Stimulated activated CD8-positive, alpha-beta memory T cell treated with anti-CD3 and anti-CD28 coated beads, Interleukin-2, amount 100 ng/mL, for 48 hours (primary cell): ENCODE measurements around the gene AGR3.

Experiments
- DNase-seq, 2 donors: peaks; one replicate each; pipeline ENCODE4 v3.0.0-alpha.2; 2020; ENCODE audit warnings: low read depth in 2 of 2

Gene AGR3

DNA sequence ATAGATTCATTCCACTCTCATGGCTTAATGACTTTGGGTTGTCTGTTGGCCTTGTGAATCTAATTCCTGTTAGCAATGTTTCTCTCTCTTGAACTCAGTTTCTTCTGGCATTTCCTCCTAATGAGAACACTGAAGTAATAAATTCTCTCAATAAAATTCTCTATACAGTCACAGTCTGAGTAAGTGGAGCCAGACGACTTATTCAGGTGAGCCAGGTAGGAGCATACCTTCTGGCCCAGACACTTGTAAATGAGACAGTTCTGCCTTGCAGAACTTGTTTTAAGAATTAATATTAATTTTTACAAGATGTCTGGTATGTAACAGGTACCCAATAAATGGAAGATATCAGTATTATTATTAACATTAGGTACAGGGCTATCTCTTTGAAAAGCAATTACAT is 48.4 kb downstream of the AGR3 start:
- DNase-seq: no peak

DNA sequence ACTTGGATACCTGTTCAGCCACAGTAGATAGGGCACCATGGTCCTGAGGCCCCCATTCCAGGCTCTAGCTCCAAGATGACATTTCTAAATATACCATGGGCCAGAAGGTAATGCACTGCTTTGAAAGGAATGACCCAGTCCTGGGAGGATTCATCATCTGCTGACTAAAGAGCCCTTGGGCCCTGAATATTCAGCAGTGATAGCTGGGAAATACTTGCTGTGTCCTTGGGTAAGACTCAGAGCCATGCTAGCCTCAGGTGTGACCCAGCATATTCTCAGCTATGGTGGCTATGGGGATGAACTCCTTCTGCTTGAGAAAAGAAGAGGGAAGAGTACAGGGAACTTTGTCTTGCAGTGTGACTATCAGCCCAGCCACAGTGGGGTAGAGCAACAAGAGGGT is 55.7 kb downstream of the AGR3 start:
- no peak for DNase-seq

DNA sequence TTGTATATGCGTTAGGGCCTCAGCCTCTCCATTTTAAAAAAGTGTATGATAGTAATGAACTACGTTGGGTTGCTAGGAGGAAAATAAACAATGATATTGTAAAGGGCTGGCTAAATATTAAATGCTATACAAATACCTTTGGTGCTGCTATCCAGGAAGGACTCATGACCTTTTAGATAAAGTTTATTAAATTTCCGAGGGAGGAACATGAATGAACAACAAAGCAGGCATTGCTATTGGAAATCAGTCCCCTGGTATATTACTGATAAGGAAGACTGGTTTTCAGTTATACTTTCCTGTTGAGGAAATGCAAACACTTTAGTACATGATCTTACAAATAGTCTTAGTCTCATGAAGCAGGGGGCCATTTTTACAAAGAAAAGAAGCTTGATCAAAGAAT is 59.8 kb downstream of the AGR3 start:
- no peak for DNase-seq

DNA sequence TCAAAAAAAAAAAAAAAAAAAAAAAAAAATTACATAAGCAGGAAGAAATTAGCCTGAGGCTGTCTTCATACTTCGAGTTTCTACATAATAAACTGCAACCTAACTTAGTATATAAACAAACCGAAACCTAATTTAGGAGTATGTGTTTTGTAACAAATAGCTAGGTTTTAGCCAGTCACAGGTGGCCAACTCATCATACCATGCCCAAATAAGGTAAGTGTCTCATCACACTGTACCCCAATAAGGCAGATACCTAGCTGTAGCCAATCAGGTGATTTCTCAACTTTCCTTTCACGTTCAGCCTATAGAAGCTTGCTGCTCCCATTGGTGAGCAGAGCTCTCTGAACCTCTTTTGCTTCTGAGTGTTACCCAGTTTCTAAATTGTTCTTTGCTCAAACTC is 63.1 kb downstream of the AGR3 start:
- no peak for DNase-seq

DNA sequence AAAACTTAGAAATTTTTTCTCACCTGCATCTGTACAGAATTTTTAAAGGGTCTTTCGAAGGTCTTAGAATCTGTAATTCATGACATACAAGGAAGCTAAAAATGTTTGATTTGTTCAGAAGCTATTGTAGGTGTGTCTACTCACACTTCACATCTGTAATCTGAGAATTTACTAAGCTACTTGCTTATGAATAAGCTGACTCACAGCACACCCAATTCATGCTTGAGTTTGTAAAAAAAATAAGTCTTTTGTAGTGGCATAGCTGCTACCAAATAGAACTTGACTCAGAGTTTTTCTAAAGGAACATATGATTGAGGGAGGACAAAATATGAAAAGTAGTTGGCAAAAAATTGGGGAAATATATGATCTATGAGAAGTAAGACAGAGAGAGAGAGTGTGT is 64.2 kb downstream of the AGR3 start:
- DNase-seq: no peak

DNA sequence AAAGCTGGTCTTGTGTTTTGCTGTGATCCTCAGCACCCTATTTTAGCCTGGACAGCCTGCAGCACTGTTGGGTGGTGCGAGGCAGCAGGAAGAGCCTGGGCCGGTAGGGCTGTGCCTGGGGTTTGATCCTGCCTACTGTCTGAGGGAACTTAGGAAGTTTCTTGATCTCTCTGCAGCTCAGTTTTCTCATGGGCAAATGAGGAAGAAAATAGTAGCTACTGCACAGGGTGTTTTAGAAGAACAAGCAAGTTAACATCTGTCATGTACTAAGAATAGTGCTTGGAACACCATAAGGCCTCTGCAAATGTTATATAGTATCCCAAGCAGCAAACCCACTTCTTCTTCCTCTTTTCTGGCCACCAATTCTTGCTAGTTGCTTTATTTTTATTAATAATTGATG is 65.0 kb downstream of the AGR3 start:
- no peak for DNase-seq

DNA sequence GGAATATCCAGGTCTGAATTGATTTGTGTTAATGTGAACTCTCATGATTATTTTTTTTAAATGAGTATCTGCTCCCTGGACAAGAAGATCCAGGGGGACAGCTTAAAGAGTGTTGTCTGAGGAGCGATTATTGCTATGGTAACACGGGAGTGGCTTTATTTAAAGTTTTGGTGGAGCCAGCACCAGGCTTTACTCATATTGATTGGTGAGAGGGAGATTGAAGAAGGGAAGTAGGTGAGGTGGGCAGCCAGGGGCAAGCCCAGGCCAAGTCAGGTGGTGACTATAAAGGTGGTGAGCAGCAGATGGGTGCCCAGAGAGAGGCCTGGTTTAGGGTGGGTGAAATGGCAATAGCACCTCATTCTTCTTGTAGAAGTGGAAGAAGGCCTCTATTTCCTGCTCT is 66.8 kb downstream of the AGR3 start:
- DNase-seq: no peak

DNA sequence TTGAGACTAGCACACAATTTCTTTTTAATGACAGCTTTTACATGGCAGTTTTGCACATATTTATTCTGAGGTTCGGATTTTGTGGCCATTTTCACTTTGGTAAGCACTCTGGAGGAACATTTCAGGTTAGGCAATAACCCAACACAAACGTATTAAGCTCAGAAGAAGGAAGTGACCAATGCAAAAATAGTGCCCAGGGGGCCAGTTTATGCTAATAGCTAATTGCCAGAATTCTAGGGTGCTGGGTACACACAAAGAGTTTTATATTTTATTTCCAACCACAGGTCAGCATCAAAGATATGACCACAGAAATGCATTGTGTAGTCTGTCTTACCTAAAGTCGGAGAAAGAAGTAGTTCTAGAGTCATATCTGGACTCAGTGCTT is 68.6 kb downstream of the AGR3 start:
- no peak for DNase-seq

DNA sequence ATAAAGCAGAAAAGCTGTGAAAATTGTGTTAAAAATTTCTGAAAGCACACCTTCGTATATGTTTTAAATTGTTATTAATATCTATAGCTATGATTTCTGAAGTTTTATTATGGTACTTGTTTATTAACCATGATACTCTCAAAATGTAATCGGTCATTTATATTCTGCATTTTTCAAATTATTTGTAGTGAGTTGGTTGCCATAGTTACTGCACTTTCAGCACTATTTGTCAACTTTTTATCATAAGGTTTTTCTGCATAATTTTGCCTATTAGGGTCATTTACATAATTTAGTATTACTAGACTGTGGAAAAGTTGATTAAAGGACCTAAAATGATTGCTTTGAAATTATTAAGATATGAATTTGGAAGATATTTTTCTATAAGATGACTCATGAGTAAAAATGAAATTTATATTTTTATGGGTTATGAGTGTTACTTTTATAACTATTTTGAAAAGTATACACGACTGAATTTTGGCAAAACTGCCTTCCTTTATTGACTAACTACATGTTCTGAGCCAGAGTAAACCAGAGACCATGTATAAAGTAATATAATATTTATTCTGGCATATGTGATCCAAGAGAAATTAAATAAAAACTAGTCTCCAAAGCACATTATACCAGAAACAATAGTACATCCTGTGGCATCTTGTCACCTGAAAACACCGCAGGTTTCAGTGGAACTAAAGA is 69.1 kb downstream of the AGR3 start:
- no peak for DNase-seq

DNA sequence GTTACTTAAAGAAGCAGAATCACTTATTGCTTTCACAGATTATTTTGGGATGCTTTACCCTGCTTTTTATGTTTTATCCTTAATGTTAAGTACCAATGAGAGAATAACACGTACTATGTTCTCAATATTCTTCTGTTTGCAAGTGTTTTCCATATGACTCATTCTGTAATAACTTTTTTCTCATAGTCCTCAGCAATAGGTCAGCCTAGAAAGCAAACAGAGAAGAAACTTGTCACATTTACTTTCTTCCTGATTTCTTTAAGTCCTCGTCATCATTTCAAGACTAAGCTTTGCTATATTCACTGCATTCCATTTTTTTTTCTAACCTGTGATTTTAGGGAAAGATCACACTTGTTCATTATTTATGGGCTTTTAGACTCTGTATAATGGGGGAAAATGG is 70.2 kb downstream of the AGR3 start:
- DNase-seq: no peak

DNA sequence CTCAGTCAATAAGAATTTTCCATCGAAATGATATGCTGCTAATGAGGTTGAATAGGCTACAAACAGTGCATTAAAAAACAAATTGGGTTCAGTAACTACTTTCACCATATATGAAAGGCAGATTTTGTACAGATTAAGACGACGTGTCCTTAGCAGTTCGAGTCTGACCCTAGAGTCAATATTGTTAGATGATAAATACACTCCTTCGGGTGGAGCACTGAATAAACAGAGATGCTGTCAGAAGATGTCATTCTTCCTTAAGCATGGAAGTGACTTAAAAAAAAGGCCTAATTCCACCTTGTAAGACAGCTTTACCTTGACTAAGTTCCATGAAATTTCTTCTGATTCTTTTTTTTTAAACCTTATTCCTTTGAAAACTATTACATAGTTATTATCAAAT is 71.2 kb downstream of the AGR3 start:
- no peak for DNase-seq

DNA sequence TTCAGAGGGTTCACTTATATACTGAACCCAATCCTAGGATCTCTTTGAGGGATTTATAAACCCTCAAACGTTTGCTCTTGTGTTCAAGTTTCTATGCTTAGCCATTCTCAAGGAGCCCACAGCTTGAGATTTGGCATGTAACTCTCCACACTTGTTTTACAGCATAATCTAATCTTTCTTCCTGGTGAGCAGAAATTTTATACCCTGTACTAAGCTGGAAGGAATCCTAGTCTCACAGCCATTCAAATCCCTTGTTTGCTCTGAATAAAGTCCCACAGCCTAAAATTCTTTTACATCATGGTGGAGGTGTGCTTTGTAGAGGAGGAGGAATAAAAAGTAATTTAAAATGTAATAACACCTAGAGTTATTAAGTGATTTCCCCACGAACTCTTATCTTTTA is 71.7 kb downstream of the AGR3 start:
- no peak for DNase-seq
